PC-3 (cell line): Measurements from ENCODE around the gene HPSE2. TPM values are rescaled to one million over a fixed set of nuclear protein-coding genes. Genes with fewer than 3 reads are reported as not detected.

Source experiments
- ATAC-seq: fragments of 200-7000 bp; cut with Tn5 transposase; 2 replicates; pipeline ENCODE4 v1.9.1; 2020; ENCODE audit warnings: mild to moderate bottlenecking, moderate library complexity
- BruUV-seq: library from RNA; stranded (reverse); fragments of 400-500 nt; replicated peaks from 2 replicates; lab custom pipeline; 2021; lab: Mats Ljungman, UMichigan
- CTCF ChIA-PET: fragments of 300-600 bp; sonication (Branson Sonifier 250); formaldehyde crosslinking; loops from one replicate; lab custom pipeline; 2022; ENCODE audit warnings: antibody characterized with exemption; lab: Charles Lee
- POLR2A ChIA-PET: fragments of 300-600 bp; sonication (Branson Sonifier 250); formaldehyde crosslinking; loops from one replicate; lab custom pipeline; 2022; ENCODE audit warnings: antibody characterized with exemption; ENCODE audit not compliant: unreplicated experiment; lab: Charles Lee
- DNase-seq: peaks from one replicate; pipeline ENCODE4 v3.0.0-alpha.2; 2015
- H2AFZ ChIP-seq: fragments of 300-600 bp; sonication (generic); 2 replicates; pipeline ENCODE4 v1.6.0; 2016; ENCODE audit warnings: antibody characterized with exemption, low read length
- H3F3A ChIP-seq: fragments of 300-600 bp; sonication (generic); one replicate; pipeline ENCODE4 v1.6.0; 2017; ENCODE audit warnings: antibody characterized with exemption, low read length, control low read depth, mild to moderate bottlenecking; ENCODE audit not compliant: unreplicated experiment
- H3K27ac ChIP-seq: fragments of 300-600 bp; sonication (generic); 2 replicates; pipeline ENCODE4 v1.5.1; 2016; ENCODE audit warnings: mild to moderate bottlenecking, low read length
- H3K27me3 ChIP-seq: fragments of 300-600 bp; sonication (generic); 2 replicates; pipeline ENCODE4 v1.6.1; 2016; ENCODE audit warnings: low read length, mixed read lengths
- H3K36me3 ChIP-seq: fragments of 300-600 bp; sonication (generic); 2 replicates; pipeline ENCODE4 v1.6.1; 2016; ENCODE audit warnings: low read depth, mixed run types, low read length, mixed read lengths
- H3K4me1 ChIP-seq: fragments of 300-600 bp; sonication (generic); 2 replicates; pipeline ENCODE4 v1.5.1; 2016; ENCODE audit warnings: low read length; ENCODE audit not compliant: insufficient read depth
- H3K4me2 ChIP-seq: fragments of 300-600 bp; sonication (generic); 2 replicates; pipeline ENCODE4 v1.6.0; 2016; ENCODE audit warnings: low read length
- H3K4me3 ChIP-seq: fragments of 300-600 bp; sonication (generic); 2 replicates; pipeline ENCODE4 v1.5.1; 2016; ENCODE audit warnings: mild to moderate bottlenecking, low read length, mixed read lengths
- H3K79me2 ChIP-seq: fragments of 300-600 bp; sonication (generic); 2 replicates; pipeline ENCODE4 v1.6.1; 2017; ENCODE audit warnings: low read length, mixed read lengths
- H3K9ac ChIP-seq: fragments of 300-600 bp; sonication (generic); 2 replicates; pipeline ENCODE4 v1.6.0; 2016; ENCODE audit warnings: mild to moderate bottlenecking, low read length
- H3K9me2 ChIP-seq: fragments of 300-600 bp; sonication (generic); replicated peaks from 2 replicates; pipeline ENCODE4 v1.6.1; 2016; ENCODE audit warnings: mixed run types, low read length, mixed read lengths
- H3K9me3 ChIP-seq: fragments of 300-600 bp; sonication (generic); 2 replicates; pipeline ENCODE4 v1.6.1; 2016; ENCODE audit warnings: low read length, mixed read lengths
- H4K20me1 ChIP-seq: fragments of 300-600 bp; sonication (generic); 2 replicates; pipeline ENCODE4 v1.6.1; 2016; ENCODE audit warnings: low read length, mixed read lengths
- CTCF ChIP-seq: fragments of 300-600 bp; sonication (generic); conservative IDR thresholded peaks from 2 replicates; pipeline ENCODE4 v1.5.1; 2017; ENCODE audit warnings: antibody characterized with exemption, low read depth, mild to moderate bottlenecking, low read length
- EZH2 ChIP-seq: fragments of 300-600 bp; sonication (generic); IDR thresholded peaks from one replicate; pipeline ENCODE4 v1.6.1; 2017; ENCODE audit warnings: antibody characterized with exemption, mild to moderate bottlenecking, low read length; ENCODE audit not compliant: unreplicated experiment
- EZH2phosphoT487 ChIP-seq: fragments of 300-600 bp; sonication (generic); IDR thresholded peaks from 2 replicates; pipeline ENCODE4 v1.6.1; 2018; ENCODE audit warnings: mild to moderate bottlenecking, antibody characterized with exemption, low read length, borderline replicate concordance
- intact Hi-C: fragments of 100-400 bp; cut with micrococcal nuclease; formaldehyde crosslinking; loops from 2 replicates; pipeline ENCODE4 v1.9.0; 2023
- total RNA-seq: library from RNA; depleted of rRNA; stranded (reverse); fragments of >200 nt; gene quantifications from 2 replicates; pipeline ENCODE4 v1.2.3, GENCODE V29; 2014

The HPSE2 gene
- total RNA-seq, 1 experiment from 2014 or later = 0.15 TPM

- H3F3A ChIP-seq = no peaks in the 10 kb centered on the region
- no peaks in the 10 kb centered on the region for H3K4me1 ChIP-seq
- TF ChIP-seq CTCF (peak; percentile 71), EZH2 (no peak)
- BruUV-seq = no TSS peak
- ATAC-seq (peak; percentile 77), DNase-seq (peak; percentile 67)
- no peak overlapping the region for H3K4me3 ChIP-seq
- H3K4me2 ChIP-seq = no peak overlapping the region
- no peaks in the 10 kb centered on the region for H3K27me3 ChIP-seq
- no peak overlapping the region for H3K27ac ChIP-seq
- no peak overlapping the region for H3K9ac ChIP-seq
- H2AFZ ChIP-seq = no peak overlapping the region
- no peaks in the 10 kb centered on the region for H4K20me1 ChIP-seq
- no peaks in the 10 kb centered on the region for H3K9me3 ChIP-seq
- H3K36me3 ChIP-seq = no peaks in the 10 kb centered on the region
- H3K9me2 ChIP-seq = no peaks in the 10 kb centered on the region
- intact Hi-C loops = loop anchor here (1.0 to 10.0 kb wide), 2 partner anchors 197 to 400 kb away; partner anchors contain the start of gene LOXL4
- CTCF ChIA-PET = no interaction called here
- POLR2A ChIA-PET = no interaction called here
- H3K79me2 ChIP-seq = no peaks in the 10 kb centered on the region
Observed at GRCh38 chr10:98664329-98665042, 571.2 kb downstream of the HPSE2 start.

- H3K36me3 ChIP-seq = no peaks in the 10 kb centered on the region
- H3K9me2 ChIP-seq = no peaks in the 10 kb centered on the region
- no peak for ATAC-seq
- H3K79me2 ChIP-seq = no peaks in the 10 kb centered on the region
- no peak overlapping the region for H3K27ac ChIP-seq
- DNase-seq = no peak
- no TSS peak for BruUV-seq
- H4K20me1 ChIP-seq = no peaks in the 10 kb centered on the region
- ChIA-PET CTCF (no interaction called here), POLR2A (no interaction called here)
- H3K9me3 ChIP-seq = no peaks in the 10 kb centered on the region
- peaks cover 10% of the 10 kb centered on the region; the same call in 1 of the 2 replicates for H3K27me3 ChIP-seq
- H3K4me3 ChIP-seq = no peak overlapping the region
- TF ChIP-seq CTCF = no peak
- no peak for TF ChIP-seq EZH2
- TF ChIP-seq EZH2phosphoT487 = no peak
- H3K4me2 ChIP-seq = no peak overlapping the region
- H2AFZ ChIP-seq = no peak overlapping the region
- no peaks in the 10 kb centered on the region for H3F3A ChIP-seq
- no peaks in the 10 kb centered on the region for H3K4me1 ChIP-seq
- no peak overlapping the region for H3K9ac ChIP-seq
- intact Hi-C loops = loop anchor here (10.0 kb wide), 1 partner anchor 395 kb away; the partner anchor contains the start of gene LOXL4
Observed at GRCh38 chr10:98659951-98660350, 575.7 kb downstream of the HPSE2 start.

GRCh38 chr10:98655492-98655891 lies 580.2 kb downstream of the HPSE2 start:
- no TSS peak for BruUV-seq
- ChIA-PET CTCF (no interaction called here), POLR2A (no interaction called here)
- intact Hi-C loops = no loop called here
- no peak overlapping the region for H3K9ac ChIP-seq
- H4K20me1 ChIP-seq = no peaks in the 10 kb centered on the region
- no peaks in the 10 kb centered on the region for H3K79me2 ChIP-seq
- H3K4me2 ChIP-seq = no peak overlapping the region
- TF ChIP-seq CTCF (no peak), EZH2phosphoT487 (no peak), EZH2 (no peak)
- H3K36me3 ChIP-seq = no peaks in the 10 kb centered on the region
- DNase-seq = no peak
- no peaks in the 10 kb centered on the region for H3K9me2 ChIP-seq
- ATAC-seq = no peak
- H2AFZ ChIP-seq = no peak overlapping the region
- no peak overlapping the region for H3K4me3 ChIP-seq
- H3K9me3 ChIP-seq = no peaks in the 10 kb centered on the region
- no peaks in the 10 kb centered on the region for H3F3A ChIP-seq
- H3K4me1 ChIP-seq = no peaks in the 10 kb centered on the region
- H3K27ac ChIP-seq = no peak overlapping the region
- peaks cover 15% of the 10 kb centered on the region; the same call in 1 of the 2 replicates for H3K27me3 ChIP-seq
